Astrocyte (in vitro differentiated cells and primary cell): ENCODE measurements around the gene APOBEC3H. TPM values are rescaled to one million over a fixed set of nuclear protein-coding genes. Genes with fewer than 3 reads are reported as not detected.

Source experiments
- DNase-seq: peaks from one replicate; pipeline ENCODE4 v3.0.0-alpha.2; 2010; ENCODE audit warnings: low read depth
- FAIRE-seq: peaks from 2 replicates; lab custom pipeline; 2011; peaks lifted over from hg19 to GRCh38; lab: Jason Lieb, UNC
- H2AFZ ChIP-seq: 2 replicates; pipeline ENCODE4 v1.6.0; 2012; ENCODE audit warnings: low read depth, low read length, inconsistent platforms
- H3K27ac ChIP-seq: 2 replicates; pipeline ENCODE4 v1.5.1; 2011; ENCODE audit warnings: low read depth, low read length, inconsistent platforms
- H3K27me3 ChIP-seq: 2 replicates; pipeline ENCODE4 v1.6.0; 2011; ENCODE audit warnings: low read length, inconsistent platforms; ENCODE audit not compliant: insufficient read depth
- H3K36me3 ChIP-seq: 2 replicates; pipeline ENCODE4 v1.5.1; 2011; ENCODE audit warnings: low read length, inconsistent platforms; ENCODE audit not compliant: insufficient read depth
- H3K4me1 ChIP-seq: 2 replicates; pipeline ENCODE4 v1.5.1; 2011; ENCODE audit warnings: low read length, inconsistent platforms; ENCODE audit not compliant: insufficient read depth
- H3K4me2 ChIP-seq: 2 replicates; pipeline ENCODE4 v1.6.0; 2012; ENCODE audit warnings: low read length, inconsistent platforms
- H3K4me3 ChIP-seq: 2 replicates; pipeline ENCODE4 v1.5.1; 2011; ENCODE audit warnings: low read depth, mild to moderate bottlenecking, low read length, inconsistent platforms; ENCODE audit not compliant: insufficient read depth
- H3K79me2 ChIP-seq: 2 replicates; pipeline ENCODE4 v1.6.0; 2012; ENCODE audit warnings: mild to moderate bottlenecking, low read length, inconsistent platforms; ENCODE audit not compliant: insufficient read depth
- H3K9ac ChIP-seq: 2 replicates; pipeline ENCODE4 v1.6.0; 2012; ENCODE audit warnings: mild to moderate bottlenecking, low read length, inconsistent platforms
- H3K9me3 ChIP-seq: 2 replicates; pipeline ENCODE4 v1.5.1; 2012; ENCODE audit warnings: low read depth, mild to moderate bottlenecking, low read length, inconsistent platforms; ENCODE audit not compliant: insufficient read depth
- H4K20me1 ChIP-seq: 2 replicates; pipeline ENCODE4 v1.6.0; 2012; ENCODE audit warnings: low read length, inconsistent platforms; ENCODE audit not compliant: insufficient read depth
- H3K27ac Mint-ChIP-seq: one replicate; pipeline ENCODE4 v1.8.0; 2021; ENCODE audit warnings: mild to moderate bottlenecking, mixed read lengths; ENCODE audit not compliant: unreplicated experiment
- H3K27me3 Mint-ChIP-seq: one replicate; pipeline ENCODE4 v1.8.0; 2021; ENCODE audit warnings: low read depth, mixed read lengths; ENCODE audit not compliant: unreplicated experiment
- H3K36me3 Mint-ChIP-seq: one replicate; pipeline ENCODE4 v1.8.0; 2021; ENCODE audit warnings: low read depth, mixed read lengths; ENCODE audit not compliant: unreplicated experiment
- H3K4me1 Mint-ChIP-seq: one replicate; pipeline ENCODE4 v1.8.0; 2021; ENCODE audit warnings: low read depth, mixed read lengths; ENCODE audit not compliant: unreplicated experiment
- H3K4me3 Mint-ChIP-seq: one replicate; pipeline ENCODE4 v1.8.0; 2021; ENCODE audit warnings: mild to moderate bottlenecking, moderate library complexity, mixed read lengths; ENCODE audit not compliant: unreplicated experiment
- H3K9me3 Mint-ChIP-seq: one replicate; pipeline ENCODE4 v1.8.0; 2021; ENCODE audit warnings: mild to moderate bottlenecking, mixed read lengths; ENCODE audit not compliant: unreplicated experiment
- CTCF ChIP-seq: IDR thresholded peaks from 2 replicates; pipeline ENCODE4 v1.5.1; 2011; ENCODE audit warnings: low read depth, mild to moderate bottlenecking, inconsistent platforms, low read length, moderate library complexity; ENCODE audit not compliant: insufficient read depth
- EZH2 ChIP-seq: IDR thresholded peaks from 2 replicates; pipeline ENCODE4 v1.6.1; 2012; ENCODE audit warnings: mild to moderate bottlenecking, low read length, inconsistent platforms; ENCODE audit not compliant: insufficient read depth
- total RNA-seq: library from RNA; stranded (reverse); gene quantifications from 2 replicates; pipeline ENCODE4 v1.2.1, GENCODE V29; 2021

The APOBEC3H gene
- total RNA-seq, 1 donor from 2014 or later = 0.30 TPM

GRCh38 chr22:39081016-39081415 is 16.0 kb upstream of the APOBEC3H start:
- no peaks in the 10 kb centered on the region for H3K9me3 Mint-ChIP-seq
- H3K4me1 Mint-ChIP-seq = no peaks in the 10 kb centered on the region
- no peak for TF ChIP-seq CTCF
- no peak for TF ChIP-seq EZH2
- Histone ChIP-seq H3K4me3 (no peak overlapping the region), H3K27me3 (no peaks in the 10 kb centered on the region), H3K9ac (no peak overlapping the region), H4K20me1 (no peaks in the 10 kb centered on the region), H3K79me2 (no peaks in the 10 kb centered on the region), H3K9me3 (no peaks in the 10 kb centered on the region), H2AFZ (no peak overlapping the region), H3K36me3 (no peaks in the 10 kb centered on the region), H3K27ac (no peak overlapping the region), H3K4me2 (no peak overlapping the region), H3K4me1 (no peaks in the 10 kb centered on the region)
- H3K36me3 Mint-ChIP-seq = no peaks in the 10 kb centered on the region
- no peak for DNase-seq
- FAIRE-seq = no peak
- no peak overlapping the region for H3K4me3 Mint-ChIP-seq
- peaks cover 28% of the 10 kb centered on the region for H3K27me3 Mint-ChIP-seq
- peak overlapping the region; percentile 38 for H3K27ac Mint-ChIP-seq

GRCh38 chr22:39081598-39081997 is 15.4 kb upstream of the APOBEC3H start:
- Histone ChIP-seq H2AFZ (no peak overlapping the region), H3K4me3 (no peak overlapping the region)
- H3K36me3 Mint-ChIP-seq = no peaks in the 10 kb centered on the region

More at GRCh38 chr22:39081598-39081997, 15.4 kb upstream of the APOBEC3H start:
- Histone ChIP-seq H3K9me3 (no peaks in the 10 kb centered on the region), H3K79me2 (no peaks in the 10 kb centered on the region), H3K36me3 (no peaks in the 10 kb centered on the region), H3K4me1 (no peaks in the 10 kb centered on the region), H3K27ac (no peak overlapping the region), H3K4me2 (no peak overlapping the region), H4K20me1 (no peaks in the 10 kb centered on the region), H3K27me3 (no peaks in the 10 kb centered on the region), H3K9ac (no peak overlapping the region)
- Mint-ChIP-seq H3K4me1 (no peaks in the 10 kb centered on the region), H3K4me3 (no peak overlapping the region), H3K9me3 (no peaks in the 10 kb centered on the region), H3K27me3 (peaks cover 27% of the 10 kb centered on the region), H3K27ac (no peak overlapping the region)
- no peak for FAIRE-seq
- no peak for DNase-seq
- TF ChIP-seq EZH2 = no peak
- TF ChIP-seq CTCF = no peak
